Lung (tissue), 12 donors: ENCODE results near the gene PRDM10. TPM values are rescaled to one million over a fixed set of nuclear protein-coding genes. Genes with fewer than 3 reads are reported as not detected.

Experiments
- ATAC-seq: fragments of 200-7000 bp; cut with Tn5 transposase; one replicate; pipeline ENCODE4 v1.9.1; 2020; ENCODE audit warnings: moderate number of reproducible peaks; ENCODE audit not compliant: insufficient read depth, low FRiP score
- DNase-seq, 3 donors: peaks; one replicate each; pipeline ENCODE4 v3.0.0-alpha.2; 2013 to 2017
- H3K27ac ChIP-seq, 2 donors: one replicate each; pipeline ENCODE4 v1.5.1; 2013; ENCODE audit warnings: mild to moderate bottlenecking in 2 of 2, moderate library complexity in 2 of 2, control low read depth in 1 of 2, inconsistent platforms in 1 of 2, low read depth in 1 of 2, low read length in 1 of 2
- H3K27me3 ChIP-seq, 3 donors: one replicate each; pipeline ENCODE4 v1.5.1; 2013; ENCODE audit warnings: low read length in 2 of 3; ENCODE audit not compliant: control insufficient read depth in 3 of 3, insufficient read depth in 3 of 3
- H3K36me3 ChIP-seq, 4 donors: one replicate each; pipeline ENCODE4 v1.5.1; 2013; ENCODE audit warnings: low read length in 4 of 4, mild to moderate bottlenecking in 1 of 4, moderate library complexity in 1 of 4; ENCODE audit not compliant: control insufficient read depth in 4 of 4, insufficient read depth in 4 of 4
- H3K4me1 ChIP-seq, 5 donors: one replicate each; pipeline ENCODE4 v1.5.1; 2013; ENCODE audit warnings: low read length in 5 of 5, mild to moderate bottlenecking in 2 of 5, moderate library complexity in 1 of 5; ENCODE audit not compliant: control insufficient read depth in 5 of 5, insufficient read depth in 5 of 5
- H3K4me3 ChIP-seq: one replicate; pipeline ENCODE4 v1.5.1; 2013; ENCODE audit warnings: mild to moderate bottlenecking, control low read depth, moderate library complexity
- H3K9ac ChIP-seq, 2 donors: one replicate each; pipeline ENCODE4 v1.5.1; 2013; ENCODE audit warnings: low read length in 2 of 2, control low read depth in 1 of 2; ENCODE audit not compliant: insufficient read depth in 1 of 2
- H3K9me3 ChIP-seq, 4 donors: one replicate each; pipeline ENCODE4 v1.5.1; 2013; ENCODE audit warnings: low read length in 3 of 4, mild to moderate bottlenecking in 1 of 4, moderate library complexity in 1 of 4; ENCODE audit not compliant: control insufficient read depth in 4 of 4, insufficient read depth in 3 of 4
- CTCF ChIP-seq: IDR thresholded peaks from 2 replicates; pipeline ENCODE4 v1.5.1; 2012; ENCODE audit warnings: mild to moderate bottlenecking; ENCODE audit errors: control extremely low read depth, extremely low read depth
- WGBS, 2 donors: extraction: QIAGEN DNeasy Blood & Tissue Kit; methylation state at CpG; one replicate each; pipeline ENCODE4 v1.1.7; 2013; 5-methylcytosine and 5-hydroxymethylcytosine counted together
- polyA plus RNA-seq, 2 donors: library from polyadenylated mRNA; stranded (reverse); fragments of 200-250 nt; gene quantifications; one replicate each; pipeline ENCODE4 v1.2.1, GENCODE V29; 2013
- total RNA-seq, 2 donors: library from RNA; depleted of rRNA in 1 of 2; stranded (reverse); fragments of >200 nt in 1 of 2; gene quantifications; one replicate each; pipeline ENCODE4 v1.2.1, GENCODE V29; 2014 to 2021
- donor health status: control.
- donor health status: control.
- donor health status: Bipolar disorder and iron deficiency.
- donor health status: healthy.
- donor health status: DM: yes; HTN: yes; CAD: no.

PRDM10 gene
- total and polyA plus RNA-seq, 4 donors = 2.3 to 19.0 (median 5.7) TPM

- Histone ChIP-seq H3K27ac (no peak overlapping the region), H3K36me3 (peaks cover 0 to 14% (median 11%) of the 10 kb centered on the region in 4 donors), H3K9me3 (no peaks in the 10 kb centered on the region), H3K9ac (no peak overlapping the region), H3K4me1 (no peaks in the 10 kb centered on the region), H3K4me3 (no peak overlapping the region), H3K27me3 (no peaks in the 10 kb centered on the region)
- ATAC-seq (no peak), DNase-seq (no peak)
- no peak for TF ChIP-seq CTCF
- 89 to 93% methylated on average over 7 of the region's 7 CpGs for WGBS, 2 donors
Measured at GRCh38 chr11:129932381-129933067, 70.1 kb downstream of the PRDM10 start.

- H3K27me3 ChIP-seq = no peaks in the 10 kb centered on the region
- no peak for DNase-seq
- no peak overlapping the region for H3K9ac ChIP-seq
- H3K4me1 ChIP-seq = no peaks in the 10 kb centered on the region
- H3K27ac ChIP-seq = no peak overlapping the region
- ATAC-seq = peak; percentile 34
- no peak for TF ChIP-seq CTCF
- H3K4me3 ChIP-seq = no peak overlapping the region
- peaks cover 0 to 14% (median 9%) of the 10 kb centered on the region in 4 donors for H3K36me3 ChIP-seq
- 57 to 76% methylated on average over 13 of the region's 13 CpGs for WGBS, 2 donors
- no peaks in the 10 kb centered on the region for H3K9me3 ChIP-seq
Measured at GRCh38 chr11:129930743-129931142, 71.9 kb downstream of the PRDM10 start.

GRCh38 chr11:129930296-129930695 lies 72.3 kb downstream of the PRDM10 start:
- 59 to 84% methylated on average over 6 of the region's 6 CpGs for WGBS, 2 donors

More at GRCh38 chr11:129930296-129930695, 72.3 kb downstream of the PRDM10 start:
- DNase-seq (no peak), ATAC-seq (no peak)
- Histone ChIP-seq H3K9me3 (no peaks in the 10 kb centered on the region), H3K27me3 (no peaks in the 10 kb centered on the region), H3K4me3 (no peak overlapping the region), H3K36me3 (peaks cover 0 to 14% (median 9%) of the 10 kb centered on the region in 4 donors), H3K9ac (no peak overlapping the region), H3K27ac (no peak overlapping the region), H3K4me1 (no peaks in the 10 kb centered on the region)
- no peak for TF ChIP-seq CTCF
